Femur (tissue), 1 donor: ENCODE measurements around the gene MYO19.
"Not testable (repeated sequence)": the region's sequence is repeated elsewhere in the genome, so short reads cannot be mapped to it uniquely, and the experiment has no call there.

Source experiments
- DNase-seq: peaks from one replicate; pipeline ENCODE4 v3.0.0-alpha.2; 2017

MYO19 gene

DNA sequence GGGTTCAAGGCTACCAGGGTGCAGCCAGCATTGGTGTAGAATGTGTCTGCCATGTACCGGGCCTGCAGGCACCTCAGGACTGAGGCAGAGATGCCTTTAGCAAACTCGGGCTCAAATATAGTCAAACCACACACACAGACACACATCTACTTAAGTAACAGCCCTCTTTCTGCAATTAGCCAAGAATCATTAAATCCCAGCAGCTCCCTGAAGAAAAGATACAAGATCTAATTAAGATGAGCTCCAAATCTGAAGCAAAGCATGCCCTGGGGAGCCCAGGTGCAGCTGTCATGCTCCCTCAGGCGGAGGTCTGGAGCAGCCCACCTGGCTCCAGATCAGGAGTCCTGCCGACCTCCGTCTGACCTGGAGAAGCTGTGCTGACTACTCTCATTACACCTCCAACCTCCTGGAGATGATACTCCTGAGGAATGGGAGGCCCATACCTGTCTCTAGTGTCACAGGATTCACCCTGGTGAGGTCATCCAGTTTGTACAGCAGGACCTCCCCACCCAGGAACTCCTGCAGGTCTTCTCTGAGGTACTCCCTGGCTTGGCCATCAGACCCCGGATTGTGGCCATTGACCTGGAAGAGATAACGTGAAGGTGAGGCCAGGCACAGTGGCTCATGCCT, 6.9 kb downstream of the MYO19 start:
- DNase-seq: peak; percentile 8

DNA sequence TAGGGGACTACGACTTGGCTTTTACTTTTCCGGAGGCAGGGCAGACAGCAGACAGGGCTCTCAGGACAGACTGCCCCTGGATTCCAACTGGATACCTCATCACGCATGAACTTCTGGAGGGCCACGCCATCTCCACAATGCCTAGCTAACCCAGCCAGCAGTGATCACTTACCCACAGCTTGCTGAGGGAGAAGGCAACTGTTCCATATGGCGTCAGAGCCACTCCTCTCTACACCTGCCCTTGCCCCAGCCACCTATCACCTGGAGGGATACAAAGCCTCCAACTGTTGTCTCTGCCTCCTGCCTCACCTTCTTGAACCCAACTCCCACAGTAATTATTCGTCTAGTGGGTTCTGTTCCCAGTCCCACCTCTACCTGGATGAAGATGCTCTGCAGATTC, 8.8 kb downstream of the MYO19 start:
- DNase-seq: peak; percentile 6

DNA sequence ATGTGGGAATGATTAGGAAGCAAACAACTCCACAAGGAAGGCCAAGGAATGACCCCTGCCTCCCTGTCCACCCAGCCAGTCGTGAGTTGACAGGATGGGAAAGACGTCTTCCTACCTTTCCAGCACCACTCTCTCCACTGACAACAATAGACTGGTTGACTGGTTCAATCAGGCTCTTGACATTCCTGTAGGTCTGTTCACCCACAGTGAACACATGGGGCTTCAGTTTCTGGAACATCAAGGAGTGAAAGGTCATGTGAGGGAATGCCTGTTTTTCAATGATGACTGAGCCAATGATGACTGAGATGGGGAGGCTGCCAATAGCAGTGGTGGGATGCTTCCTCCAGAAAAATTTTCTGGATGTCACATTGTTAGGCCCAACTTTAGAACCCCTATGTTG, 9.6 kb downstream of the MYO19 start:
- DNase-seq: peak; percentile 9

DNA sequence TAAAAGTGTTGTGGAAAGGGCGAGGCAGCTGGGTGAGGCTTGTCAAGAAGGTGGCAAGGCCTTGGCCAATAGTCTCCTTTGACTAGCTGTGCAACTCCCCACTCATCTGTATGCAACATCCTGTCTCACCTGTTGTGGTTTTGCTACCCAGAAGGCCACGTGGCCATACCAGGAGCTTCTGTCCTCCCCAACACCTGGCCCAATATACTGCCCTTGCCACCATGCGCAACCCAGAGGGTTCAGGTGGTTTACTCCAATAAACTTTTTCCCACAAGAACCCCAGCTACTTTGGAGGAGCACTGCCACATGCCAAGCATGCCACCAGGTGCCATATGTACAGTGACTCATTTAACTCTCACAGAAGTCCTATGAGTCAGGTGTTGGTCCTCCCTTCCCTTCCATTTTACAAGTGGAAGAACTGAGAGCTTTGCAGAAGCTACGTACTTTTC, 10.2 kb downstream of the MYO19 start:
- DNase-seq: no peak

DNA sequence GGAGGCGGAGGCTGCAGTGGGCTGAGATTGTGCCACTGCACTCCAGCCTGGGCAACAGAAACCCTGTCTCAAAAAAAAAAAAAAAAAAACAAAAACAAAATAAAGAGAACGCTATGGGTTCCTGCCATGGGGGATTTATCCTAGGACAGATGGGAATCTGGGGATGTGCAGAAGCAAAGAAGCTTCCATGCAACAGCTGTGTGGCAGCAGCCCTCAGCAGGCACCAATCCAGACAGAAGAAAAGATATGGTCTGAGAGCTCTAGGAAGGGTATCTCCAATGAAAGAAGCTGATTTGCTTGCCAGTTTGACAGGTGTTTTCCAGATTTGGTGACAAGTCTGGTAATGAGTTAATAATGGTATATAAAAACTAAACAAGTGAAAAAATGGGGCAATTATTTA, 11.6 kb downstream of the MYO19 start:
- no peak for DNase-seq

DNA sequence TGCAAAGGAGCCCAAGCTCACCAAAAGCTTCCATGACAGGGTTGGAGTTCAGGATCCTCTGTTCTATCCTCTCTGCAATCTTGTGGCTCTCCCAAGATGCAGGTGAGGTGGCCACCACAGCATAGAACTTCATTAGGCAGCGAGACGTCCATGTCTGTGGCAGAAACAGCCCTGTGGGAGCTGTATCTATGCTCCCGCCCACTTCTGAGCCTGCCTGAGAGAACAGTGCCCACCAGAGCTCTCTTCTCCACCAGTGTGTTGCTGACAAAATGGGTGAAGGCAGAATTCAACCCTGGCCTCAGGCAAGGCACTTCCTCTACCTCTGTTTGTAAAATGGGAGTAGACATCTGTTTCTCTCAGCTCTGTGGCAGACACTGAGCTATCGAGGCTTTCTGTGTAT, 18.8 kb downstream of the MYO19 start:
- DNase-seq: no peak

DNA sequence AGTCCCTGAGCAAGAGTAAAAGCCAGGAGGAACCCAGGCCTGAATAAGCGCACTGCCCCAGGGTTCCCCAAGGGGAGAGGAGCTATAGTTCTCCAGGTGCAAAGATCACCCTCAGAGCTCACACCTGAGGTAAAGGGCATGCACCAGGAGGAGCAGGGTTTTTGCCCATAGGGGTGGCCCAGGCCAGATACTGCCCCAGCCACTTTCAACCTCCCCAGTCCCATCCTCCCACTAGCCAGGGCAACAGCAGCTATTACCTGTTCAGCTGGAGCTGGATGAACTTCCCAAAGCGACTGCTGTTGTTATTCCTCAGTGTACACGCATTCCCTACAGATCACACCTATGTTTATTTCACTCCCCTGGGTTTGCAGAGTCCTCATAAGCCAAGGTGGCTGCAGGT, 19.8 kb downstream of the MYO19 start:
- DNase-seq: no peak

DNA sequence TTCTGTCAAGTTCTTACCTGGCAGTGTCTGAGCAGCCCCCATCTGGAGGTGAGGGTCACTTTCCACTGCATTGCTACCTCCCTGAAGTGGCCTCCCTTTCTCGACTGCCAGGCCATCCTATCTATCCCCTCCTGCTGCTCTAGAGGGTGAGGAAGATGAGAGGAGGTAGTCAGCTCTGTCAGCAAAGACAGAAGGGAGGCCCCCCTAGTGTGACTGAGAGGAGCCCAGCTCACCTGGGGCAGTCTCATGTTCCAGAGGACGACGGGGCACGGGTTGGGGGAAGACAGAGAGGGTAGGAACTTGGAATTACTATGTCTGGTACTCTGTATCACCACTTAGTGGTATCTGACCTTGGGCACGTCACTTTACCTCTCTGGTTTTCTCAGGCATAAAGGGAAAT, 22.0 kb downstream of the MYO19 start:
- DNase-seq: no peak

DNA sequence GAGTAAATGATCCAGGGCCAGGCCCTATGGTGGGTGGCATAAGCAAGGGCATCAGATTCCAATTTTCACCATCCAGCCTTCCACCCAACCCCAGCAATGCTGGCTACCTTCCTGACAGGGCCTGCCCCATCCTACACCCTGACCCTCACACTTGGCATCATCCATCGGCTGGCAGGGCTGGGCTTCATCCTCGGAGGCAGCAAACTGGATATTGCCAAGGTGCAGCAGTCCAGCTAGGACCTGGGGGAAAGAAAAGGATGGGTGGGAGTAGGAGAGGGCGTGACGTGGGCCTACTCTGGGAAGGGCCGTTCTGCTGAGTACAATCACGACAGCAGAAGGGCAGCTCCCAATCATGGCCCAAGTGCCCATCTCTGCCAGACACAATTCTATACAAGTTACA, 23.5 kb downstream of the MYO19 start:
- no peak for DNase-seq

DNA sequence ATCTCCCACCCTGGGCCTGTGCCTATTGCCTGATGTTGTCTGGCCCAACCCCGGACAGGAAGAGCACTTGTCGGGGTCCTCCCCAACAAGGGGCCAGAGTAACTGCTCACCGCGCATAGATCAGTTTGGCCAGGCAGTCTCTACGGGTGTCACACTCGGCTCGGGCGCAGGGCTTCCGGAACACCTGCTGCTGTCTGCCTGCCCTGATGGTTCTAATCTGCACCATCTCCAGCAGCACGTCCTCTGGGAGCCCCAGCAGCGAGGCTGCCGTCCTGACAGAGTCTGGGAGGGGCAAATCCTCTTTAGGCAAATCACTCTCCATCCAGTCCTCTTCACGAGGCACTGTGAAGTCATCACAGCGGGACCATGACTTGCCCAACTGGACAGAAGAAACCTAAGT, 24.0 kb downstream of the MYO19 start:
- no peak for DNase-seq

DNA sequence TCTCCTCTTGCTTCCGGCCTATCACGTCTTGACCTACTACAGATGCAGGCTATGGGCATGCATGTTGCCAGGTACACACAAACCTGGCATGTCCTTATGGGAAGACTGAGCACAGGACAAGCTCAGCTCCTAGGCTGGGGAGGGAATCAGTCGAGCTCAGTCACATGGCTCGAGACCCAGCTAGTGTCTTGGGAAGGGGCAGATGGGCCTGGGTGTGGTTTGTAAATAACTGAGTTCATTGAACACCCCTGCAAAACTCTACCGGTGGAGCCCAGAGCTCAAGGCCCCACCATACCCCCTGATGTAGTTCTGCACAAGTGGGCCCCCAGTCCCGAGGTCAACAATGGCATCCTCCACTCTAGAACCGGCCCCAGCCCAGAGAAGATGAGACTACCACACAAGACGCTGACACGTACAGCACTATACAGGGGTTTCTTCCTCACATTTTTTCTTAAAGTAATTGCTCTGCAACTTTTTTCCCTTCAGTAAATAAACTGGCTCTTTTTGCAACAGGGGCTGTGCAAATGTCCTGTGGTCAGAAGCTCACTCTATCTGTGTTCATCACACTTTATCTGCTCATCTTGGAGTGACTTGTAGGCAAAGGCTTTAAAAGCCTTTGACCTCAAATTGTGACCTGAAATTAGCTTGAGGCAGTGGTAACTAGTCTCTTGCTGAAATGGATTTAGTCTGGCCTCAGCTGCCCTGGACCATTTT, 25.2 kb downstream of the MYO19 start:
- DNase-seq: no peak

DNA sequence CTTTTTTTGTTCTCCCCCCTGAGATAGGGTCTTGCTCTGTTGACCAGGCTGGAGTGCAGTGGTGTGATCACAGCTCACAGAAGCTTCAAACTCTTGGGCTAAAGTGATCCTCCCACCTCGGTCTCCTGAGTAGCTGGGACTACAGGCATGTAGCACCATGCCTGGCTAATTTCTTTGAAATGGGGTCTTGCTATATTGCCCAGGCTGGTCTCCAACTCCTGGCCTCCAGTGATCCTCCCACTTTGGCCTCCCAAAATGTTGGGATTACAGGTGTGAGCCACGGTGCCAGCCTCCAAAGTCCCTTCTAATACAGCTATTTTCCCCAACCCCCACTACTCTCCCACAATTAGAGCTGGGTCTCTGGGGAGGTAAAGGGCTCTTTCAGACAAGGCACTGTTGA, 26.2 kb downstream of the MYO19 start:
- DNase-seq: not testable (repeated sequence)

DNA sequence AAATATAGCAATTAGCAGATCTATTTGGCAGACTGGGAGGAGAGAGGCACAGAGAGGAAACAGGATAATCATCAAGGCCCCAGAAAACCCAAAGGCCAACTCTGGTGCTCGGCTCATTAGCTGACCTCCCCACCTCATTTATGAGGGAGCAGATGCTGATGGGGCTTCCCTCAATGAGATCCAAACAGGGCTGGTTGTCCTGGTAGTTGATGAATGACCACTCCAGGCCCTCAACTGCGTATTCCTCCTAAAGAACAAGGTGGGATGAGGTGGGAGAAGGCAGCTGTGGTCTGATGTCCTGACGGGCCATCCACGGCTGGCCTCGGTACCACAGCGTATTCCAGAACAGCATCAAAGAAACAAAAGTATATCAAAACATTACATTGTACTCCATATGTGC, 27.4 kb downstream of the MYO19 start:
- DNase-seq: no peak

DNA sequence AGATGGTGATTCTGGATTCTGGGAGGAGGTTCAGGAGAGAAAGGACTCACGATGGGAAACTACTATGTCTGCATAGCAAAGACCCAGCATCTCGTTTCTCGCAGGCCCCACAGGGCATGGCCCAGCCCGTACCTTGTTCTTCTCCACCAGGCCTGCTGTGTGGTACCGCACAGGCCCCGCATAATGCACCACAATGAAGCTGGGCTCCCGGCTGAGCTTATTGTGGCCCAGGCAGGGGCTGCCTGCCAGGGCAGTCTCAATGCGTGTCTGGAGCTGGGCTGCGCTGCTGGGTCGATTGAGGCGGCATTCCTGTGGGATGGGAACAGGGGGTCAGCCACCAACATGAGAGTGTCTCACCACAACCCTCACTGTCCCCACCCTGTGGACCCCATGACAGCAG, 27.8 kb downstream of the MYO19 start:
- DNase-seq: no peak

DNA sequence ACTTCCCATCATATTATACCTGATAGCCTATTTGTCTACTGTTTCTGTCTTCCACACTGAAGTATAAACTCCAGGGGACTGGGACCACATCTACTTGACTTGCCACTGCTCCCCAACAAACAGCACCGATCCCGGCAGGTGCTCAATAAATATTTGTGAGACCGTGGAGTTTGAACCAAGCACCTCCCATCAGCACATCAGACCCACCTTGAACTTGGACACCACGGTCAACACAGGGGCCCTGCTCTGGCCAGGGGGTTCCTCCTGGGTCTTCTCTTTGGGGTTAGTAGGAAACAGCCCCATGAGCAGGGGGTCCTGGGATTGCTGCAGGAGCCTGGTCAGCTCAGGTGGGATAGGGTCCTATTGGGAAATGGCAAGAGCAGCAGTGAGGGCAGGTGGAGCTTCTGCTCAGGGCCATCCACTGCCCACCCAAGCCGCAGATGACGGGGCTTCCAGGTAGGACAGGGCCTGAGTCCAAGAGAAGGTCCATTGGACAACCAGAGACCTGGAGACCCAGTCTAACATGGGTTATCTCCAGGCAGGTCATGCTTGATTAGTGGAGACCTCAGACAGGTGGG, 28.3 kb downstream of the MYO19 start:
- no peak for DNase-seq

DNA sequence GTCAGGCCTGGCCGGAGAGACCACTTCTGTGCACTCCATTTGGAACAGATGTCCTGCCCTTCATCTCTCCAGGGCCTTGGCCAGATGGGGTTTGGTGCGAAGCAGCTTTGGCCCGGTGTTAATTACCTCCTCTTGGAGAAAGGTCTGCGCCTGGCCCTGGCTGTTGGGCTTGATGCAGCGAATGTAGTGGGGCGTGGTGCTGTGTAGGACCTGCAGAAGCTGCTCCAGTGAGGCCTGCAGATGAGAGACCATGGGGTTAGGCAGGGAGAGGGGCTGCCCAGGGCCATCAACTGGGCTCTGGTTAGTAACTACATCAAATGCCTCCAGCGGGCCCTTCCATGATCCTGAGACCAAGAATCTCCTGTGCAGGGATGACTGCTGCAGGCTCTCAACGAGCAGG, 29.5 kb downstream of the MYO19 start:
- DNase-seq: no peak

DNA sequence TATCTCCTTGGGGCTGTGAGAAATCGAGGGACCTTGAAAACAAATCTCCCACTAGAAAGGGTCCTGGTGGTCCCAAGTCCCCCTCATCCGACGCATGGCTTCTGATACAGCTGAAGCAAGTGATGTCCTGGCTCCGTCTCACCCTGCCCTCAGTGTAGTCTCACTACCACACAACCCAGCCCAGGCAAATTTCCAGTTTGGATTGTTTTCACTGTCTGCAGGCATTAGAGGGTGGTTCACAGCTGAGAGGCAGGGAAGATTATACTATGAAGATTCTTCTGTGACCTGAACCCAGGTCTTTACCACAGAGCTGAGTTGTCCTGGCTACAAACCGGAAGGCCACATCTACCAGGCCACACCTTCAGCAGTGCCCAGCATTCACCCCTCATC, 30.5 kb downstream of the MYO19 start:
- no peak for DNase-seq

DNA sequence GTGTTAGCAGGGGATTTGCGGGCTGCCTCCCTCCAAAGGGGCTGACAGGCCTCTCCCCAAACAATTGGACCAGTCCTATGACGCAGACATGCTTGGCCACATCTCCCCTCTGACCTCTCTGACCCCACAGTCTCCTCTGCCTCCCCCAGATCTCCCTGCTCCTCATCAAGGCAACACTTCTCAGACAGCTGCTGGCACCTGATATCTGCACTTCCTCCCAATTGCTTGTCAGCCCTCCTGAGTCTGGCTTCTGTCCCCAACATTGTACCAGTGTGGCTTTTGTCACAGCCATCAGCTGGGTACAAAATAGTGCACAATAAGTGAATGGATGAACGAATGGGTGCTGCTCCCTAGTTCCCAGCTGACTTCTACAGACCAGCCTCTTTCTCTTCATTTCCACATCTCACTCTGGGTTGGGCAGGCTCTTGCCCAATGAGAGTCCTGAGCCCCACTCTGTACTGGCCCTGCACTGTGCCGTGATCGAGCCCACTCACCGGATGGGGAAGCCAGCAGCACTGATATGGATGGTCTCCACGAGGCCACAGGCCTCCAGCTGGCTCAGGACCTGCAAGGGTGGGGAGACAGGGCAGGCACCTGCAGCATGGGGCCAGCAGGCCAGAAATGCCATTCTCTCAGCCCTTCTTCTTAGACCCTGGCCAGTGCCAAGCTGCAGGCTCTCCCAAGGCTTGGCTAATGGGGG, 31.1 kb downstream of the MYO19 start:
- no peak for DNase-seq

DNA sequence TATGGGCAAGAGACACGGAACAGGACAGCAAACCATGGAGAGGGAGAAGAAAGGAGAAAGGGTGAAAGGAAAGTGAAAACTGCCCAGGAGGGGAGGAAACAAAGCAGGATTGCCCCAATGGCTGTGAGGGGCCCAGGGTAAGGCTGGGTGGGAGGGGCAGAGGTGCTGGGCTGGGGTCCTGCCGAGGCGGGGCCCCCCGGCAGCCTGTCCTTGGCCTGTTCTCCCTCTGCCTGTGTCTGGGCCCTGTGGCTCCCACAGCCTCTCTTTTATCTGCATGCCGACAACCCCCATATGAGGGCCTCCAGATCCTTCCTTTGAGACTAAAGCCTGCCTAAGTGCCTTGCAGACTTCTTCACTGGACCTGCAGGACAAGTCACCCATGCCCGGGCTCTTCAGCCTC, 32.7 kb downstream of the MYO19 start:
- DNase-seq: no peak

DNA sequence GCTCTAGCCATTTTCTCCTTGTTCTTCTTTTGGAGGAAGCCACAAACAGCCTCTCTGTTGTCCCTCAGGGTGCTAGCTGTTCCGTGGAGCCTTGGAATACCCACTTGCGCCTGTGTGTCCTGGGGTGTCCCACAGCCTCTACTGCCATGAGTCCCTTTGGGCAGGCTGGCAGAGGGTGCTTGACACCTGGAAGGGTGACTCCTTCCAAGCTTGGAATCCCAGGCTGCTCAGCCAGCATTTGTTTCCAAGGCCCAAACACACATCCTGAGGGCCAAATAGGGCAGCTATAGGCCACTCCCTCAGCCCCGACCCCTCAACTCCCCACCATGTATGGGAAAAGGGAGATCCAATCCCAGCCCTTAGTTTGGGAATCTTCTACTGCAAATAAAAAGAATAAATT, 33.3 kb downstream of the MYO19 start:
- no peak for DNase-seq

DNA sequence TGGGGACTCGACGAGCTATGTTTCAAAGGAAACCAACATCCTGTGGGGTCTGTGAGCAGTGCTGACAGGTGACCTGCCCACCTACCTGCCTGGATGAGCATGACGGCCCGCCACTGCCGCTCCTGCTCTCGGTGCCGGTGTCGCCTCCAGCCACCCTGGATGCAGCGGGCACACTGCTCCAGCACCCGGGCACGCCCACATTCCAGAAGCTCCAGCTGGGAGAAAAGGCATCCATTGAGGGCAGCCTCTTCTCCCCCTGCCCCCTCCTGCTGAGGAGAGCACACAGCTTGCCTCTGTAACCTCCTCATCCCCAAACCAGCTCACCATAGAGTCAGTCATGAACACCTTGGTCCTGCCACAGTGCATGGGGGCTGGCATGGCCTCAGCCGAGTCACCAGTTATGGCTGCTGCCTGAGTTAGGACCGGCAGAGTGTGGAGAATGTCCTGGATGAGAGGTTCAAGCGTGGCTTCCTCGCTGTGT, 33.9 kb downstream of the MYO19 start:
- no peak for DNase-seq

DNA sequence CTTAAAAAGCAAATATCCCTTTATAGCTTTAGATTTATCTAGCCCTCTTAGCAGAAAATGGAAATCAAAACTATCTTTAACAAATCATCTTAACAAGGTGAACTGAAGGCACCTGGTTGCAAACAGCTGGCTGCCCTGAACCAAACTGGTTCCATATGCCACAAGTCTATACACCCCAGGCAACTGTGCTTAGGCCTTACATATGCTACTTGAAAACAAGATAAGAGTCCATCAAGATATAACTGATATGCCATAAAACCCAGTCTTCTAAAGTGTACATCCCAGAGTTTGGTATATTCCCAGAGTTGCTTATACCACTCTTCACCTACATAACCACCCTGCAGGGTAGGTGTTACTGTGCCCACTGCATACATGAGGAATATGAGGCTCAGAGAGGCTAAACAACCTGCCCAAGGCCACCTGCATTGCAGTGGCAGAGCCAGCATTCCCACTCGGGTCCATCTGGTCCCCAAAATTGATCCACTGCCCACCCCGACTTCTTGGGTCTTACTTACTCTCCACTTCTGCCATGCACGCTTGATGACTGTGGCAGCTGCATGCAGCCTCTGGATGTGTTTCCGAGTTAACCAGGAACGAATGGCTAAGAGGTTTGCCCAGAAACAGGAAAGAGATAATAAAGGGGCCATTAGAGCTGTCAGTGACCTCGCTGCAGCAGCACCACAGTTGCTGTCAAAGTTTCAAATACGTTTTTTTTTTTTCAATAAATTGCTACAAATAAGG, 35.9 kb downstream of the MYO19 start:
- DNase-seq: no peak

DNA sequence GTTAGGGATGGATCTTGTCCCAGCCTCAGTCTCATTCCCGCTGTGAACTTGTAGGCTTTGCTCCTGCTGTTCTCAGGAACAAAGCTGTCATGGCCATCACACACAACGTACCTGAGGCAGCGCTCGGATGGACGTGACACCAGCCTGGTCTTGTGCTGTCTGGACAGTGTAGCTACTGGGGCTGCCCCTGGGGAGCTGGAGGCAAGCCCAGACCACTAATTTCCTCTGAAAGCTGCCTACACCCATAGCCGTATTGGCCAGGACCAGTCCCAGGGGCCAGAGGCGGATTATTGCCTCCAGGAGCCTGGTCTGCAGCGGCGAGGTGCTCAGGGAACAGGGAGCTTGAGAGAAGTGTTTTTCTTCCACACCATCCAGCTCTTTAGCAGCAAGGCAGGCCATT, 36.5 kb downstream of the MYO19 start:
- DNase-seq: no peak
